Measurements from ENCODE around the gene KPNA1.

The KPNA1 gene

DNA sequence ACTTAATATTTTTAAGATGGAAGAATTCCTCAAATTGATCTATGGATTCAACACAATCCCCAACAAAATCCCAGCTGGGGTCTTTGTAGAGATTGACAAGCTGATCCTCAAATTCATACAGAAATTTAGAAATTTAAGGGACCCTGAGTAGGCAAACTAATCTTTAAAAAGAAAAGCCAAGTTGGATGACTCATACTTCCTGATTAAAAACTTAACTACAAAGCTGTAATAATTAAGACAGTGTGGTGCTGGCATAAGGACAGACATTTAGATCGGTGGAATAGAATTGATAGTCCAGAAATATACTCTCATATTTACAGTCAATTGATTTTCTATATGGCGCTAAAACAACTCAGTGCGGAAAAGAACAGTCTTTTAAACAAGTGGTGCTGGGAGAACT, 119.2 kb downstream of the KPNA1 start:
- H3K9me3 ChIP-seq (ENCODE audit: low read length): no peaks in the 10 kb centered on the region
- H3K4me1 ChIP-seq (ENCODE audit: insufficient read depth, low read length): peaks cover 8% of the 10 kb centered on the region
- no peak overlapping the region for H3K4me3 ChIP-seq (ENCODE audit: low read length)
- no peaks in the 10 kb centered on the region for H3K27me3 ChIP-seq (ENCODE audit: insufficient read depth, low read length)
- no peaks in the 10 kb centered on the region for H3K36me3 ChIP-seq (ENCODE audit: insufficient read depth, low read length)
- no peak overlapping the region for H2AFZ ChIP-seq (ENCODE audit: low read depth, low read length)

DNA sequence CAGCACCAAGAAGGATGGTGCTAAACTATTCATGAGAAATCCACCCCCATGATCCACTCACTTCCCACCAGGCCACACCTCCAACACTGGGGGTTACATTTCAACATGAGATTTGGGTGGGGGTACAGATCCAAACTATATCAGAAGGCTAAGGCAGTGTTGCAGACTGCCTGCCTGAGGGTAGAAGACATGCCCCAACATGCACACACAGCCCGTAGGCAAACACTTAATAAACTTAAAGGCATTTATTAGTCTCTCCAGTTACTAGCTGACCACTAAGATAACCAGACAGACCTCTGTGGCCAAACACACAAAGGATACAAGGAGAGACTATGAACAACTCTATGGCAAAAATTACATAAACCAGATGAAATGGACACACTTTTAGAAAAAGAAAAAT, 120.6 kb downstream of the KPNA1 start:
- Histone ChIP-seq H3K4me1 (ENCODE audit: insufficient read depth, low read length) (peaks cover 8% of the 10 kb centered on the region), H3K9me3 (ENCODE audit: low read length) (no peaks in the 10 kb centered on the region)

GRCh38 chr3:122392868-122393844, 121.6 kb downstream of the KPNA1 start:
- Histone ChIP-seq H3K36me3 (ENCODE audit: insufficient read depth, low read length) (no peaks in the 10 kb centered on the region), H3K4me3 (ENCODE audit: low read length) (no peak overlapping the region), H3K4me1 (ENCODE audit: insufficient read depth, low read length) (peaks cover 8% of the 10 kb centered on the region), H3K27me3 (ENCODE audit: insufficient read depth, low read length) (no peaks in the 10 kb centered on the region), H3K9me3 (ENCODE audit: low read length) (no peaks in the 10 kb centered on the region), H2AFZ (ENCODE audit: low read depth, low read length) (no peak overlapping the region)

More for the DNA sequence above, 120.6 kb downstream of the KPNA1 start:
- no peaks in the 10 kb centered on the region for H3K27me3 ChIP-seq (ENCODE audit: insufficient read depth, low read length)
- no peaks in the 10 kb centered on the region for H3K36me3 ChIP-seq (ENCODE audit: insufficient read depth, low read length)
- H3K4me3 ChIP-seq (ENCODE audit: low read length): no peak overlapping the region
- no peak overlapping the region for H2AFZ ChIP-seq (ENCODE audit: low read depth, low read length)

- Histone ChIP-seq H3K36me3 (ENCODE audit: insufficient read depth, low read length) (no peaks in the 10 kb centered on the region), H3K9me3 (ENCODE audit: low read length) (no peaks in the 10 kb centered on the region), H3K4me3 (ENCODE audit: low read length) (no peak overlapping the region)
Observed at GRCh38 chr3:122391681-122392446, 122.9 kb downstream of the KPNA1 start.

DNA sequence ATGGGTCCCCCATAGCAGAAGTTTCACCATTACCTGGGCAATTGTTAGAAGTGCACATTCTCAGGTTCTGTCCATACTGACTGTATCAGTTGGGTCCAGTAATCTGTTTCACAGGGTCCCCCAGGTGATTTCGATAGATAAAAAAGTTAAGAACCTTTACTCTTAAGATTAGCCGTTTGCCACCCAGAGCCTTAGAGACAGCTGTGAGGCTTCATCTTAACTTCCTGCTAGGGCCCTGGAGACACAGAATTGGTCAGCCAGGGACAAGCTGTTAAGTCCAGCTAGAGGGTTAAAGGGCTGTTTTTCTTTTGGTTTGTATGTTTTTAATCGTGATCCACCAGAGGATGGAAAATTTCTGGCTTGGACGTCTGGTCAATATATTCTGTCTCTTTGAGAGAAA, 124.1 kb downstream of the KPNA1 start:
- H3K36me3 ChIP-seq (ENCODE audit: insufficient read depth, low read length): no peaks in the 10 kb centered on the region
- no peaks in the 10 kb centered on the region for H3K9me3 ChIP-seq (ENCODE audit: low read length)
- peaks cover 8% of the 10 kb centered on the region for H3K4me1 ChIP-seq (ENCODE audit: insufficient read depth, low read length)
- H3K27me3 ChIP-seq (ENCODE audit: insufficient read depth, low read length): no peaks in the 10 kb centered on the region
- no peak overlapping the region for H2AFZ ChIP-seq (ENCODE audit: low read depth, low read length)
- no peak overlapping the region for H3K4me3 ChIP-seq (ENCODE audit: low read length)

More at GRCh38 chr3:122391681-122392446, 122.9 kb downstream of the KPNA1 start:
- Histone ChIP-seq H2AFZ (ENCODE audit: low read depth, low read length) (no peak overlapping the region), H3K4me1 (ENCODE audit: insufficient read depth, low read length) (peaks cover 8% of the 10 kb centered on the region), H3K27me3 (ENCODE audit: insufficient read depth, low read length) (no peaks in the 10 kb centered on the region)

DNA sequence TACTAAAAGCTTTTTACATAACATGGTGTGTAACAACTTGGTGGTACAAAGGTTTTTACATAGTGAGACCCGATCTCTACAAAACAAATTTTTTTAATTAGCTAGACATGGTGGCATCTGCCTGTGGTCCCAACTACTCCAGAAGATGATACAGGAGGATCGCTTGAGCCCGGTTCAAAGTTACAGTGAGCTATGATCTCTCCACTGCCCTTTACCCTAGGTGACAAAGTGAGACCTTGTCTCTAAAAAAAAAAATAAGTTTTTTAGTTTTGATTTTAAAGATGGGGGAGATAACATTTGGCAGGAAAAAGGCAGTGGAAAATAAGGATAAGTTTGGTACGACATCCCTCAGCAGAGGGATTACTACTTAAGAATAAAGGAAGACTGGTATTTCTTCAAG, 124.8 kb downstream of the KPNA1 start:
- no peaks in the 10 kb centered on the region for H3K36me3 ChIP-seq (ENCODE audit: insufficient read depth, low read length)
- H2AFZ ChIP-seq (ENCODE audit: low read depth, low read length): no peak overlapping the region
- no peak overlapping the region for H3K4me3 ChIP-seq (ENCODE audit: low read length)
- no peaks in the 10 kb centered on the region for H3K27me3 ChIP-seq (ENCODE audit: insufficient read depth, low read length)
- H3K9me3 ChIP-seq (ENCODE audit: low read length): no peaks in the 10 kb centered on the region
- H3K4me1 ChIP-seq (ENCODE audit: insufficient read depth, low read length): peaks cover 8% of the 10 kb centered on the region

GRCh38 chr3:122389197-122389596, 125.5 kb downstream of the KPNA1 start:
- no peaks in the 10 kb centered on the region for H3K36me3 ChIP-seq (ENCODE audit: insufficient read depth, low read length)
- peaks cover 12% of the 10 kb centered on the region for H3K4me1 ChIP-seq (ENCODE audit: insufficient read depth, low read length)
- no peak overlapping the region for H2AFZ ChIP-seq (ENCODE audit: low read depth, low read length)
- no peaks in the 10 kb centered on the region for H3K27me3 ChIP-seq (ENCODE audit: insufficient read depth, low read length)
- H3K4me3 ChIP-seq (ENCODE audit: low read length): no peak overlapping the region
- H3K9me3 ChIP-seq (ENCODE audit: low read length): no peaks in the 10 kb centered on the region

- Histone ChIP-seq H3K4me3 (ENCODE audit: low read length) (no peak overlapping the region), H3K27me3 (ENCODE audit: insufficient read depth, low read length) (no peaks in the 10 kb centered on the region), H3K9me3 (ENCODE audit: low read length) (no peaks in the 10 kb centered on the region), H3K4me1 (ENCODE audit: insufficient read depth, low read length) (peaks cover 10% of the 10 kb centered on the region), H3K36me3 (ENCODE audit: insufficient read depth, low read length) (no peaks in the 10 kb centered on the region), H2AFZ (ENCODE audit: low read depth, low read length) (no peak overlapping the region)
Observed at GRCh38 chr3:122387709-122388108, 127.0 kb downstream of the KPNA1 start.

DNA sequence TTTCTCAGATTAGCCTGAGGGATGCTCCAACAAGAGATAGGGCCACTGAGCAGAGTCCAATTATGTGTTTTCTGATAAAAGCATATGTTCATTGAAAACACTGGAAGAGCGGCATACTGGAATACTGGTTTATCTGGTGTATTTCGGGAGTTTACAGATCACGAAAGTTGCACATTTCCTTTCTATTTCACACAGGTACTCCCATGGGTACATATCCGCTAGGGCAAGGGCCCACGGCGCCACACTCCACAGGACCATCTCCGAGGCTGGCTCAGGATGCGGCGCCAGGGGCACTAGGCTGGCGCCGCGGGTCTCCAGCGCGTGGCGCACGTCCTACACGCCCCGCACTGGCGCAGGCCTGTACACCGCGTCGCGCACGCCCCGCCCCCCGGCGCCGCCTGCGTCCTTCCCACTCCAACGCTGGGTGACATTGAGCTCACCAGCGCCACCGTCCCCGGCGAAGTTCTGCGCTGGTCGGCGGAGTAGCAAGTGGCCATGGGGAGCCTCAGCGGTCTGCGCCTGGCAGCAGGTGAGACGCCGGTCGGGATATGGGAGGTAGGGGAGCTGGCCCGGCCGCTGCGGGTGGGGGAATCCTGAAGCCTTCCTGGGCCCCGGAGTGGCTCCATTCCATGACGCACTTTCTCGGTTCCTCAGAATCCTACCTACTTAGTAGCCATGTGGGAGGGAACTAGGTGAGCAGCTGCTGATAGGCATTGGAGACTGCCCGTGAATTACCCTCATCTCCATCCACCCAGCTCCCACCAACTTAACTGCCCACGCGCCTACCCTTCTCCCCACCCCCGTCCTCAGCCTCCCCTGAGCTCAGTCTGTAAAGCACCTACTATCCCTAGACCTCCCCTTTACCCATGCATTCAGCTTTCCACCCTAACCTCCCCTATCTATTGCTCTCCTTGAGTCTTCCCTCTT, 130.7 kb downstream of the KPNA1 start, which contains the start of gene FAM162A:
TSS of gene FAM162A (plus strand) at position 412 of the 927 bp plus-strand sequence. CDS start at position 496, 84 bp downstream.
- Histone ChIP-seq H3K27me3 (ENCODE audit: insufficient read depth, low read length) (no peaks in the 10 kb centered on the region), H3K4me1 (ENCODE audit: insufficient read depth, low read length) (peaks cover 9% of the 10 kb centered on the region), H3K36me3 (ENCODE audit: insufficient read depth, low read length) (no peaks in the 10 kb centered on the region), H3K9me3 (ENCODE audit: low read length) (no peaks in the 10 kb centered on the region), H3K4me3 (ENCODE audit: low read length) (peak within 1 kb of the TSS; percentile 87), H2AFZ (ENCODE audit: low read depth, low read length) (peak within 1 kb of the TSS; percentile 52)

- Histone ChIP-seq H3K9me3 (ENCODE audit: low read length) (no peaks in the 10 kb centered on the region), H2AFZ (ENCODE audit: low read depth, low read length) (peak within 1 kb of the TSS; percentile 52), H3K27me3 (ENCODE audit: insufficient read depth, low read length) (no peaks in the 10 kb centered on the region), H3K36me3 (ENCODE audit: insufficient read depth, low read length) (no peaks in the 10 kb centered on the region), H3K4me3 (ENCODE audit: low read length) (peak within 1 kb of the TSS; percentile 87), H3K4me1 (ENCODE audit: insufficient read depth, low read length) (peaks cover 9% of the 10 kb centered on the region)
Observed at GRCh38 chr3:122382888-122383666, 131.7 kb downstream of the KPNA1 start, which contains the start of gene MIX23. MIX23 (minus strand) TSS chr3:122383231; CDS start chr3:122383224, 7 bp downstream.

- no peak overlapping the region for H2AFZ ChIP-seq (ENCODE audit: low read depth, low read length)
- H3K36me3 ChIP-seq (ENCODE audit: insufficient read depth, low read length): peaks cover 4% of the 10 kb centered on the region
- no peak overlapping the region for H3K4me3 ChIP-seq (ENCODE audit: low read length)
- H3K9me3 ChIP-seq (ENCODE audit: low read length): no peaks in the 10 kb centered on the region
- peaks cover 3% of the 10 kb centered on the region for H3K4me1 ChIP-seq (ENCODE audit: insufficient read depth, low read length)
- no peaks in the 10 kb centered on the region for H3K27me3 ChIP-seq (ENCODE audit: insufficient read depth, low read length)
Observed at GRCh38 chr3:122377975-122378374, 136.8 kb downstream of the KPNA1 start.

- no peaks in the 10 kb centered on the region for H3K9me3 ChIP-seq (ENCODE audit: low read length)
- no peaks in the 10 kb centered on the region for H3K4me1 ChIP-seq (ENCODE audit: insufficient read depth, low read length)
- peaks cover 15% of the 10 kb centered on the region for H3K36me3 ChIP-seq (ENCODE audit: insufficient read depth, low read length)
- H3K27me3 ChIP-seq (ENCODE audit: insufficient read depth, low read length): no peaks in the 10 kb centered on the region
- H3K4me3 ChIP-seq (ENCODE audit: low read length): no peak overlapping the region
- no peak overlapping the region for H2AFZ ChIP-seq (ENCODE audit: low read depth, low read length)
Observed at GRCh38 chr3:122374034-122374433, 140.7 kb downstream of the KPNA1 start.
